HepG2 (cell line): ENCODE measurements around the gene DSCAM. TPM values are rescaled to one million over a fixed set of nuclear protein-coding genes. Genes with fewer than 3 reads are reported as not detected.

ENCODE experiments used
- AHDC1 ChIP-seq: sonication (generic); formaldehyde crosslinking; IDR thresholded peaks from 2 replicates; pipeline ENCODE4 v1.5.1; 2020; ENCODE audit warnings: mild to moderate bottlenecking, missing genetic modification reagents, borderline replicate concordance
- CENPX ChIP-seq: sonication (generic); formaldehyde crosslinking; IDR thresholded peaks from 2 replicates; pipeline ENCODE4 v1.9.0; 2021; ENCODE audit warnings: mild to moderate bottlenecking, missing genetic modification reagents, moderate library complexity
- IKZF5 ChIP-seq: IDR thresholded peaks from 2 replicates; pipeline ENCODE4 v1.6.1; 2018; ENCODE audit warnings: missing genetic modification reagents, mild to moderate bottlenecking, missing compliant biosample characterization
- ISL2 ChIP-seq: sonication (generic); formaldehyde crosslinking; IDR thresholded peaks from 2 replicates; pipeline ENCODE4 v1.5.0; 2020; ENCODE audit warnings: missing genetic modification reagents
- KLF12 ChIP-seq: sonication (generic); formaldehyde crosslinking; IDR thresholded peaks from 2 replicates; pipeline ENCODE4 v1.4.0; 2020; ENCODE audit warnings: missing genetic modification reagents, borderline replicate concordance
- NR3C1 ChIP-seq: sonication (generic); formaldehyde crosslinking; IDR thresholded peaks from 2 replicates; pipeline ENCODE4 v1.4.0; 2020; ENCODE audit warnings: missing genetic modification reagents
- RBM39 ChIP-seq: fragments of 200-400 bp; formaldehyde crosslinking; IDR thresholded peaks from one replicate; pipeline ENCODE4 v1.6.1; 2018; ENCODE audit warnings: antibody characterized with exemption, mild to moderate bottlenecking, low read depth, low read length; ENCODE audit not compliant: poor library complexity, severe bottlenecking
- SALL1 ChIP-seq: sonication (generic); formaldehyde crosslinking; IDR thresholded peaks from 2 replicates; pipeline ENCODE4 v1.8.0; 2022; ENCODE audit warnings: mild to moderate bottlenecking, missing genetic modification reagents
- SOX5 ChIP-seq: IDR thresholded peaks from 2 replicates; pipeline ENCODE4 v1.6.1; 2016; ENCODE audit warnings: borderline replicate concordance
- ZBED4 ChIP-seq: sonication (generic); formaldehyde crosslinking; IDR thresholded peaks from 2 replicates; pipeline ENCODE4 v1.4.0; 2020; ENCODE audit warnings: missing genetic modification reagents, borderline replicate concordance
- ZBTB21 ChIP-seq: sonication (generic); formaldehyde crosslinking; IDR thresholded peaks from 2 replicates; pipeline ENCODE4 v1.4.0; 2020; ENCODE audit warnings: missing genetic modification reagents
- polyA plus RNA-seq, 8 experiments: library from polyadenylated mRNA; depleted of rRNA in 3 of 8; stranded (reverse) in 7 of 8; unstranded in 1 of 8; fragments of >200 nt; fragmentation: Illumina TruSeq in 4 of 8; extraction: Trizol in 4 of 8; gene quantifications; 2 replicates each; pipeline versions ENCODE4 v1.2.1 to v1.2.3, GENCODE V29; 2011 to 2016; ENCODE audit warnings: low read depth in 4 of 8, missing spikeins in 1 of 8, mixed read lengths in 1 of 8; ENCODE audit not compliant: insufficient read depth in 1 of 8
- total RNA-seq, 5 experiments: library from RNA; depleted of rRNA; stranded (reverse); fragments of >200 nt; fragmentation: Illumina TruSeq; extraction: Trizol; gene quantifications; 2 replicates each; pipeline ENCODE4 v1.2.3, GENCODE V29; 2016; ENCODE audit warnings: low read depth in 1 of 5

DSCAM gene
- total and polyA plus RNA-seq, 2 of the 13 experiments (the other 11 are each of a cell fraction or from before 2014, with no cell fraction given): not detected

- TF ChIP-seq AHDC1 (CRISPR knock-in tag): no peak
- no peak for TF ChIP-seq ZBED4 (CRISPR knock-in tag)
- no peak for TF ChIP-seq IKZF5 (CRISPR knock-in tag)
- TF ChIP-seq SALL1 (CRISPR knock-in tag): no peak
- TF ChIP-seq SOX5 (CRISPR knock-in tag): no peak
- TF ChIP-seq KLF12 (CRISPR knock-in tag): no peak
- no peak for TF ChIP-seq ZBTB21 (CRISPR knock-in tag)
- no peak for TF ChIP-seq RBM39
- TF ChIP-seq ISL2 (CRISPR knock-in tag): no peak
- no peak for TF ChIP-seq CENPX (CRISPR knock-in tag)
- TF ChIP-seq NR3C1 (CRISPR knock-in tag): no peak
These were observed 631.0 kb downstream of the DSCAM start (continued) for GRCh38 chr21:40215941-40216340.
